ENCODE data around the gene ATP2B3. TPM values are rescaled to one million over a fixed set of nuclear protein-coding genes. Genes with fewer than 3 reads are reported as not detected.
A peak's percentile ranks its signal among the peaks of the same experiment; 100 is the strongest.

Gene ATP2B3
- total and polyA plus RNA-seq, 2 donors (not counting 3 experiments of a cell fraction or from before 2014, with no cell fraction given), result 0.01 to 0.07 TPM

GRCh38 chrX:153487590-153488071 is 29.8 kb upstream of the ATP2B3 start:
- no peaks in the 10 kb centered on the region for H4K20me1 ChIP-seq (replicated peaks; ENCODE audit: control insufficient read depth, extremely low read depth, insufficient read depth, low read length)
- H3K36me3 ChIP-seq (ENCODE audit: control insufficient read depth in 2 of 2, extremely low read depth in 1 of 2, insufficient read depth in 2 of 2, low read length in 2 of 2), result no peaks in the 10 kb centered on the region
- ChIA-PET CTCF (interaction anchor here (1.1 to 9.4 kb wide), 3 partner anchors 10 to 15 kb away, joined by 3 to 189 read pairs (median 7); partner anchors contain the start of gene HAUS7), POLR2A (no interaction called here)
- intact Hi-C loops (cut with micrococcal nuclease) (loop anchor here (1.0 kb wide), 1 partner anchor 10 kb away; no protein-coding TSS in a partner anchor), dilution Hi-C loops (cut with MboI; ENCODE audit: extremely low pct_ligation_motif_present, low sequenced_read_pairs) (no loop called here)
- H3K4me1 ChIP-seq (ENCODE audit: control insufficient read depth, extremely low read depth, insufficient read depth, low read length), result peaks cover 39% of the 10 kb centered on the region
- H3K79me2 ChIP-seq (ENCODE audit: control insufficient read depth, insufficient read depth, low read length), result no peaks in the 10 kb centered on the region
- H3K9me1 ChIP-seq (replicated peaks; ENCODE audit: control insufficient read depth, extremely low read depth, insufficient read depth, low read length), result no peaks in the 10 kb centered on the region
- BruUV-seq (replicated peaks), result no TSS peak
- TF ChIP-seq GATA2 (IDR thresholded peaks at IDR 0.05; ENCODE audit: insufficient read depth, insufficient read length, low read depth, low read length), result no peak
- TF ChIP-seq, protein P1, sequence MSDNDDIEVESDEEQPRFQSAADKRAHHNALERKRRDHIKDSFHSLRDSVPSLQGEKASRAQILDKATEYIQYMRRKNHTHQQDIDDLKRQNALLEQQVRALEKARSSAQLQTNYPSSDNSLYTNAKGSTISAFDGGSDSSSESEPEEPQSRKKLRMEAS (IDR thresholded peaks at IDR 0.05; ENCODE audit: insufficient read depth, insufficient read length), result peak; percentile 70
- peak; percentile 50 for DNase-seq (ENCODE audit: low read depth, low spot score)
- H3K4me3 ChIP-seq (replicated peaks in 1 of 3; ENCODE audit: insufficient read depth in 1 of 3, low read depth in 1 of 3, low read length in 3 of 3), result no peak overlapping the region
- H2AFZ ChIP-seq (ENCODE audit: low read depth, low read length), result no peak overlapping the region
- FAIRE-seq, result peak; percentile 95
- no peak overlapping the region for H3K4me2 ChIP-seq (ENCODE audit: insufficient read depth, low read length)
- peak overlapping the region; percentile 39 for H3K9ac ChIP-seq (replicated peaks; ENCODE audit: extremely low read depth, insufficient read depth, low read length)
- H3K27ac ChIP-seq (ENCODE audit: insufficient read depth, low read depth, low read length), result peak overlapping the region; percentile 80
- H3K9me3 ChIP-seq (replicated peaks; ENCODE audit: control insufficient read depth, insufficient read depth, low read length), result no peaks in the 10 kb centered on the region
- no peaks in the 10 kb centered on the region for H3K27me3 ChIP-seq (ENCODE audit: control insufficient read depth in 2 of 2, insufficient read depth in 2 of 2, low read length in 2 of 2)

GRCh38 chrX:153488231-153488914 is 29.1 kb upstream of the ATP2B3 start:
- intact Hi-C loops (cut with micrococcal nuclease), result loop anchor here (1.0 kb wide), 1 partner anchor 11 kb away; no protein-coding TSS in a partner anchor
- Histone ChIP-seq H3K9me1 (replicated peaks; ENCODE audit: control insufficient read depth, extremely low read depth, insufficient read depth, low read length) (no peaks in the 10 kb centered on the region), H3K4me2 (ENCODE audit: insufficient read depth, low read length) (peak overlapping the region; percentile 21), H3K4me1 (ENCODE audit: control insufficient read depth, extremely low read depth, insufficient read depth, low read length) (peaks cover 47% of the 10 kb centered on the region), H4K20me1 (replicated peaks; ENCODE audit: control insufficient read depth, extremely low read depth, insufficient read depth, low read length) (no peaks in the 10 kb centered on the region), H3K9me3 (replicated peaks; ENCODE audit: control insufficient read depth, insufficient read depth, low read length) (no peaks in the 10 kb centered on the region), H2AFZ (ENCODE audit: low read depth, low read length) (peak overlapping the region; percentile 36), H3K9ac (replicated peaks; ENCODE audit: extremely low read depth, insufficient read depth, low read length) (peak overlapping the region; percentile 63), H3K36me3 (ENCODE audit: control insufficient read depth in 2 of 2, extremely low read depth in 1 of 2, insufficient read depth in 2 of 2, low read length in 2 of 2) (no peaks in the 10 kb centered on the region), H3K27me3 (ENCODE audit: control insufficient read depth in 2 of 2, insufficient read depth in 2 of 2, low read length in 2 of 2) (no peaks in the 10 kb centered on the region), H3K79me2 (ENCODE audit: control insufficient read depth, insufficient read depth, low read length) (no peaks in the 10 kb centered on the region), H3K4me3 (replicated peaks in 1 of 3; ENCODE audit: insufficient read depth in 1 of 3, low read depth in 1 of 3, low read length in 3 of 3) (no peak overlapping the region), H3K27ac (ENCODE audit: insufficient read depth, low read depth, low read length) (peak overlapping the region; percentile 80)
- DNase-seq (ENCODE audit: low read depth, low spot score) (peak; percentile 91), FAIRE-seq (no peak)
- no peak for TF ChIP-seq POLR2A (IDR thresholded peaks at IDR 0.05; ENCODE audit: low read depth, low read length)
- TF ChIP-seq FOS (IDR thresholded peaks at IDR 0.05; ENCODE audit: borderline replicate concordance, insufficient read depth, low read length), result no peak
- no peak for TF ChIP-seq JUN (IDR thresholded peaks at IDR 0.05; ENCODE audit: borderline replicate concordance, insufficient read depth, insufficient read length, low read depth)
- peak; percentile 53 for TF ChIP-seq GATA2 (IDR thresholded peaks at IDR 0.05; ENCODE audit: insufficient read depth, insufficient read length, low read depth, low read length)
- peak; percentile 80 for TF ChIP-seq POLR2AphosphoS5 (IDR thresholded peaks at IDR 0.05; ENCODE audit: insufficient read depth, low read depth, low read length)
- TF ChIP-seq, protein P2, sequence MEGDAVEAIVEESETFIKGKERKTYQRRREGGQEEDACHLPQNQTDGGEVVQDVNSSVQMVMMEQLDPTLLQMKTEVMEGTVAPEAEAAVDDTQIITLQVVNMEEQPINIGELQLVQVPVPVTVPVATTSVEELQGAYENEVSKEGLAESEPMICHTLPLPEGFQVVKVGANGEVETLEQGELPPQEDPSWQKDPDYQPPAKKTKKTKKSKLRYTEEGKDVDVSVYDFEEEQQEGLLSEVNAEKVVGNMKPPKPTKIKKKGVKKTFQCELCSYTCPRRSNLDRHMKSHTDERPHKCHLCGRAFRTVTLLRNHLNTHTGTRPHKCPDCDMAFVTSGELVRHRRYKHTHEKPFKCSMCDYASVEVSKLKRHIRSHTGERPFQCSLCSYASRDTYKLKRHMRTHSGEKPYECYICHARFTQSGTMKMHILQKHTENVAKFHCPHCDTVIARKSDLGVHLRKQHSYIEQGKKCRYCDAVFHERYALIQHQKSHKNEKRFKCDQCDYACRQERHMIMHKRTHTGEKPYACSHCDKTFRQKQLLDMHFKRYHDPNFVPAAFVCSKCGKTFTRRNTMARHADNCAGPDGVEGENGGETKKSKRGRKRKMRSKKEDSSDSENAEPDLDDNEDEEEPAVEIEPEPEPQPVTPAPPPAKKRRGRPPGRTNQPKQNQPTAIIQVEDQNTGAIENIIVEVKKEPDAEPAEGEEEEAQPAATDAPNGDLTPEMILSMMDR (IDR thresholded peaks at IDR 0.05; ENCODE audit: extremely low read depth in 1 of 2, insufficient read depth in 1 of 2, low read depth in 1 of 2, low read length in 2 of 2), result no peak
- peak; percentile 1 for TF ChIP-seq MYC (IDR thresholded peaks at IDR 0.05; ENCODE audit: low read depth, low read length)
- no TSS peak for BruUV-seq (replicated peaks)
- ChIA-PET CTCF (interaction anchor here (1.1 to 9.4 kb wide), 4 partner anchors 9 to 27 kb away, joined by 3 to 189 read pairs (median 12); partner anchors contain the start of gene HAUS7), POLR2A (no interaction called here)
- dilution Hi-C loops (cut with MboI; ENCODE audit: extremely low pct_ligation_motif_present, low sequenced_read_pairs), result no loop called here
